GM18511 (cell line): Measurements from ENCODE around the gene KATNAL1.
A peak's percentile ranks its signal among the peaks of the same experiment; 100 is the strongest.
"Not testable (repeated sequence)": the region's sequence is repeated elsewhere in the genome, so short reads cannot be mapped to it uniquely, and the experiment has no call there.

Experiments used
- ATAC-seq: cut with Tn5 transposase; IDR thresholded peaks from one replicate; pipeline ENCODE4 v1.9.1; 2021; ENCODE audit warnings: mild to moderate bottlenecking, moderate library complexity; ENCODE audit not compliant: unreplicated experiment

The KATNAL1 gene

DNA sequence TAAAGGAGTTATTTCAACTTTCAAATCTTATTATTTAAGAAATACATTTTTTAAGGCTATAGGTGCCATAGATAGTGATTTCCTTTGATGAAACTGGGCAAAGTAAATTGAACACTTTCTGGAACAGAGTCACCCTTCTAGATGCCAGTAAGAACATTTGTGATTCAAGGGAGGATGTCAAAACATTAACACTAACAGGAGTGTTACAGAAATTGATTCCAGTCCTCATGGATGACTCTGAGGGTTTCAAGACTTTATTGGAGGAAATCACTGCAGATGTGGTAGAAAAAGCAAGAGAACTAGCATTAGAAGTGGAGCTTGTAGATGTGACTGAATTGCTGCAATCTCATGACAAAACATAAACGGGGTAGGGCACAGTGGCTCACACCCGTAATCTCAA is 12.2 kb downstream of the KATNAL1 start:
- no peak for ATAC-seq

DNA sequence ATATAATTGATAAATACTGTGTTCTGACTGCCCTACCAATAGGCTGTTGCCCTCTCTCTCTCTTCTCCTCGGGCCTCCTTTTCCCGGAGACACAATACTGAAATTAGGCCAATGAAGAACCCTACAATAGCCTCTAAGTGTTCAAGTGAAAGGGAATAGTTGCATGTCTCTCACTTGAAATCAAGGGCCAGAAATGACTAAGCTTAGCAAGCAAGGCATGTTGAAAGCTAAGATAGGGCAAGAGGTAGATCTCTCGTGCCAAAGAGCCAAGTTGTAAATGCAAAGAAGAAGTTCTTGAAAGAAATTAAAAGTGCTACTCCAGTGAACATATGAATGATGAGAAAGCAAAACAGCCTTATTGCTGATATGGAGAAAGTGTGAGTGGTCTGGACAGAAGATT is 13.3 kb downstream of the KATNAL1 start:
- ATAC-seq = no peak

DNA sequence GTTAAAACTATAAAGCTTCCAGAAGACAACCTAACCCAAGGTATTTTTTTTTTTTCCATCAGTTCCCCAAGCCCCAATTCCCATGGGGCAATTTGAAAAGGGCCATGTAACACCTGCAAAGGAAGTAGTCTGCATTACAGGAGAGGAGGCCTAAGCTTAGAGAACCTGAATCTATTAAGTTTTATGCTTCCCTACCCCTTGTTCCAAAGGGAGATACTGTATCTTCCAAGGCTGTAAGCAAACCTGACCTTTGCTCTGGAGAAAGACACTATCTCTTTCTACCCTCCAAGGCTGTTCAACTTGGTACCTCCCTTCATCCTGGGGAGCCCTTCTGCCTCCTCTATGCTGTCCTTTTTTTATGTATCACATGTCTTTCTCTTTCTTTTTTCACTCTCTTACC is 15.0 kb downstream of the KATNAL1 start:
- ATAC-seq = no peak

DNA sequence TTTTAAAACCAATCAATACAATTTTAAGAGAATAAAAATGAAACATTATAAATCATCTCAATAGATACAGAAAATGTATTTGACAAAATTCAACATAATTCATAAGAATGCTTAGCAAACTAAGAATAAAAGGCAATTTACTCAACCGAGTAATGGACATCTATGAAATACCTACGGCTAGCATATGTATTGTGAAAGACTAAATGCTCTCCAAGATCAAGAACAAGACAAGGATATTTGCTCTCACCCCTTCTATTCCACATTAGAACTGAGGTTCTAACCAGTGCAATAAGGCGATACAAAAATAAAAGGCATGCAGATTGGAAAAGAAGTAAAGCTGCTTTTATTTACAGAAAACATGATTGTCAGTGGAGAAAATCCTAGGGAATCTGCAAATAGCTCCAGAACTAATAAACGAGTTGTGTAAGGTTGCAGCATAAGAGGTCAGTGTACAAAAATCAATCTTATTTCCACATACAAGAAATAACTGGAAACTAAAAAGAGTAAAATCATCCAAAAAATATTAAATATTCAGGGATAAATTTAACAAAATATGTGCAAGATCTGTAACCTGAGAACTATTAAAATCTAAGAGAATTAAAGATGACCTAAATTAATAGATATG is 16.4 kb downstream of the KATNAL1 start:
- ATAC-seq = no peak

DNA sequence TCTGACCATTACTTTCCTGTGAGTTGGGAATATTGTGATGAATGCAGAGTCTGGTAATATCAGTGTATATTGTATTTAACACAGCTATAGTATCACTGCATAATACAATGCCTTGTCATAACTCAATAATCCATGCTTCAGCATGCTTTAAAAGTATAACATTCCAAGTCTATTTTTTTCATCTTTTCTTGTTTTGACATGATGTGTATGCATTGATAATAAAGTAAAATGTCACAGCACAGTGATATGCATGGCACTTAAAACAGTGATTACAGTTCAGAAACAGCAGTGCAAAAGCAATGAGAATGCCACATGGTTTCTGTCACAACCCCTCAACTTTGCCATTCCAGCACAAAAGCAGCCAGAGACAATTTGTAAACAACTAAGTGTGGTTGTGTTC is 17.8 kb downstream of the KATNAL1 start:
- ATAC-seq = no peak

DNA sequence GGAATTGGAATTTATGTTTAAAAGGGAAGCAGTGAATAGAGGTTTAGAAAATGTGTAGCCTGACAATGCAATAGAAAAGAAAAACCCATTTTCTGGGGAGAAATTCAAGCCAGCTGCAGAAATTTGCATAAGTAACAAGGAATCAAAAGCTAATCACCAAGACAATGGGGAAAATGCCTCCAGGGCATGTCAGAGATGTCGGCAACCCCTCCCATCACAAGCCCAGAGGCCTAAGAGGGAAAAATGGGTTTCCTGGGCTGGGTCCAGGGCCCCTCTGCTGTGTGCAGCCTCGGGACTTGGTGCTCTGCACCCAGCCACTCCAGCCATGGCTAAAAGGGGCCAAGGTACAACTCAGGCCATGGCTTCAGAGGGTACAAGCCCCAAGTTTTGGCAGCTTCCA is 21.3 kb downstream of the KATNAL1 start:
- ATAC-seq = not testable (repeated sequence)

DNA sequence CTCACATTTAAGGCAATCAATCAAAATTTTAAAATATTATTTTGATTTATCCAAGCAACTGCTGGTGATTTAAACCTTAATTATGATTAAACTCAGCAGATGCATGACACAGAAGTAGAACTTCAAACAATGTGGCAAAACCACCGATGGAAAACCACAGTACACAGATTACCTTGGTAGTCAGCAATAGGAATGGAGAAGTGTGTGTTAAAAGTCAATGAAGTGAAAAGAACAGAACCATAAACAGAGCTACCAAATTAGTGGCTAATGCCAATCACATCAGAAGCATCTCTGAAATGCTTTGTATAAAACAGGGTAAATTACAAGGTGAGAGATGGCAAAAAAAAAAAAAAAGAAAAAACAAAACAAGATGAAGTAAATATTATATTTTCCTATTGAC is 31.2 kb downstream of the KATNAL1 start:
- peak; percentile 51 for ATAC-seq

DNA sequence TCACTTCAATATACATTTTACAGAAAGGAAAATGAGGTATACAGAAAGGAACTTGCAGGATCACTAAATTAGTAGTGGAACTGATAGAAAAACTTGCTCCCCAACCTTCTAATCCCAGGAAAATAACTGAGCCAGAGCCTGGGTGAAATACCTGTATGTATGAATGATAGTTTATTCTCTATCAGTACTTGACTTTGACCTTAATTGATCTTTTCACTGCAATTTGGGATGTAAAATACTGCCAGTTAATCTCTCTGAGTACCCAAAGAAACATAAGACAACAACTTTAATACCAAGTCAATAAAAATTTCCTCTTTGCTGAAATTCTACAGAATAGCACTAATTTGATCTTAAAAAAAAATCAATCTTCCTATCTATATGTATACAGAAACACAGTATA is 33.3 kb downstream of the KATNAL1 start:
- no peak for ATAC-seq

DNA sequence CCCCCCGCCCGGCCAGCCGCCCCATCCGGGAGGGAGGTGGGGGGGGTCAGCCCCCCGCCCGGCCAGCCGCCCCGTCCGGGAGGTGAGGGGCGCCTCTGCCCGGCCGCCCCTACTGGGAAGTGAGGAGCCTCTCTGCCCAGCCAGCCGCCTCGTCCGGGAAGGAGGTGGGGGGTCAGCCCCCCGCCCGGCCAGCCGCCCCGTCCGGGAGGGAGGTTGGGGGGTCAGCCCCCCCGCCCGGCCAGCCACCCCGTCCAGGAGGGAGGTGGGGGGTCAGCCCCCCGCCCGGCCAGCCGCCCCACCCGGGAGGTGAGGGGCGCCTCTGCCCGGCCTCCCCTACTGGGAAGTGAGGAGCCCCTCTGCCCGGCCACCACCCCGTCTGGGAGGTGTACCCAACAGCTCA is 37.3 kb downstream of the KATNAL1 start:
- not testable (repeated sequence) for ATAC-seq

DNA sequence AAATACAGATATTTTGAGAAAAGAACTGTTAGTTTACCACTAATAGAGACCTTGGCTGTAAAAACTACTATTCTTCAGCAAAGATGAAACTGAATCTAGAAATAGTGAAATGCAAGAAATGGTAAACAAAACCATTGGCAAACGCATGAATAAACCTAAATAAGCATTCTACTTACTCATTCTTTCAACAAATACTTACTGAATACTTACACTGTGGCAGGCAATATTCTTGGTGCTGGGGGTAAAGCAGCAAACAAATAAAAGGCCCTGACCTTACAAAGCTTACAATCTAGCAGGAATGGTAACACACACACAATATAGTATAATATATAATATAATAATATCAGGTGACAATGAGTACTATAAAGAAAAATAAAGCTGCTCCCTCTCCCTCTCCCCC is 38.7 kb downstream of the KATNAL1 start:
- no peak for ATAC-seq

DNA sequence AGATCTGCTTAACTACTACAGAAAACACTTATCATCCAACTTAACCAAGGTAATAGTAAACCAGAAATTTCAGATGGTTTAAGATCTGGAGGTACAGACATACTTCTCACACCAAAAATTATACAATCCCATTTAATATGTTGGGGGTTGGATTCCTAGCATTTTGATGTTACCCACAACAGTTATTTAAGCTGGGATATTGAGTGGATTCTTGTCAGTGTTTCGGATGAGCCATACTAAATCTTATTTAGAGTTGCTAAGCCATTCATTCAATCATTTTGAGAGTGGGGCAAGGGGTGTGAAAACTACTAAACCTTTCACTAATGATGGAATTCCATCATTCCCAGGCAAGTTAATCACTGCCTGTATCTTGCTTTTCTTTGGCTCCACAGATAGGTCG is 40.6 kb downstream of the KATNAL1 start:
- no peak for ATAC-seq

DNA sequence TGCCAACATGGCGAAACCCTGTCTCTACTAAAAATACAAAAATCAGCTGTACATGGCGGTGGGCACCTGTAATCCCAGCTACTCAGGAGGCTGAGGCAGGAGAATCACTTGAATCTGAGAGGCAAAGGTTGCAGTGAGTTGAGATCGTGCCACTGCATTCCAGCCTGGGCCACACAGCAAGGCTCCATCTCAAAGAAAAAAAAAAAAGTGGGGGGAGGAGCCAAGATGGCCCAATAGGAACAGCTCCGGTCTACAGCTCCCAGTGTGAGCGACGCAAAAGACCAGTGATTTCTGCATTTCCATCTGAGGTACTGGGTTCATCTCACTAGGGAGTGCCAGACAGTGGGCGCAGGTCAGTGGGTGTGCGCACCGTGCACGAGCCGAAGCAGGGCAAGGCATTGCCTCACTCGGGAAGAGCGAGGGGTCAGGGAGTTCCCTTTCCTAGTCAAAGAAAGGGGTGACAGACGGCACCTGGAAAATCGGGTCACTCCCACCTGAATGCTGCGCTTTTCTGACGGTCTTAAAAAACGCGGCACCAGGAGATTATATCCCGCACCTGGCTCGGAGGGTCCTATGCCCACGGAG is 48.1 kb downstream of the KATNAL1 start:
- not testable (repeated sequence) for ATAC-seq

DNA sequence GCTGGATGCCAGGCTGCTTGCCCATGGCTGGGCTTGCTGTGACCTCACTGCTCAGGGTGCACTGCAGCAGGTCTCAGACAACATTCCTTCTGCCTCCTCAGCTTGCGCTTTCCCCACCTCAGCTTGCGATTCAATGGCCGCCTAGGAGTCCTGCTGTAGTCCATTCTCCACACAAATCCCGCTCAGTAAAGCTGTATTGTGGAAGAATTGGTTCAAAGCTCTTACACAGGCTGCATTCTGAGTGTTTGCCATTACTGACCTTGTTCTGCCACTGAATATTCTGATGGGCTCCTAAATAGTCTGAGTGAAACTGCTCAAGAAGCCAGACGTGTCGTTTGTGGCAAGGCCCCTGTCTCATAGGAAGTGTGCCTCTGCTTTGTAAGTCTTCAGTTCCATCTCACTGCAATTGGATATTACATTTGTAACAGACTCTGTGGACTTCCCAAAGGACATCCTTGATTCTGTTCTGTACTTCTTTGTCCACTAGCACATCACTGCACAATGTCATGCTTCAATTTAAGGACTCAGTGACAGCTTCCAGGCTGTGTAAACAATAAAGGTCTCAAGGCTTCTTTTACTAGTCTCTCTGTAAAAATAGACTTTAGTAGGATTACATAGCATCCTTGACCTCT is 49.8 kb downstream of the KATNAL1 start:
- ATAC-seq = peak; percentile 63

DNA sequence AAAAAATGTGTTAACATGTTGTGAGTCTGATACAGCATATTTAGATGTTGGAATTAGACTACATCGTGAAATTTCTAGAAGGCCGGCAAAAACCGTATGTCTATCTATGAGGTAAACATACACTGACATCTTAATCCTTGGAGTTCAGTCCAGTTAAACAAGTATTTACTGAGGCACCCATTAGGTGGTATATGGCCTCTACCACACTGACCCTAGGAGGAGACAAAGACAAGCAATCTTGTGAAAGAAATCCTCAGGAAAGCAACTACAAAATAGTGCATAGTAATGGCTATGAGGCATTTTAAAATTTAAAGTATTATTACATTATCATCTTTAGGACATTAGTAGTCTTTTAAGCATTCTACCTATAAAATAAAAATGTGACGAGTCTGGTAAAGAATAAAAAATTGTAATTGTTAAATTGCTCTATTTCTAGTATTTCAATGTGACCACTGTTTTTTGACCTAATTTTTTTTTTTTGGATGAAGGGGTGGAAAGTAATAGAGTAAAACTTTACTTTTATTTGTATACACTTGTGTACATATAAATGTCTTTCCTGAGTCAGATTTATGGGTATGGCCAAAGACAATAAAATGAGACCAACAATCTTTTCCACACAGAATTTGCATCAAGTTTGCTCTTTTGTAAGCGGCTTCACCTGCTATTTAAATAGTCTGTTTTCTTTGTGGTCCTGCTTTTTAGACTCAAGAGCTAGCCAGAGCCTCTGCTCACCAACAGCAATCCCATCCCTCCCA is 50.5 kb downstream of the KATNAL1 start:
- ATAC-seq = no peak

DNA sequence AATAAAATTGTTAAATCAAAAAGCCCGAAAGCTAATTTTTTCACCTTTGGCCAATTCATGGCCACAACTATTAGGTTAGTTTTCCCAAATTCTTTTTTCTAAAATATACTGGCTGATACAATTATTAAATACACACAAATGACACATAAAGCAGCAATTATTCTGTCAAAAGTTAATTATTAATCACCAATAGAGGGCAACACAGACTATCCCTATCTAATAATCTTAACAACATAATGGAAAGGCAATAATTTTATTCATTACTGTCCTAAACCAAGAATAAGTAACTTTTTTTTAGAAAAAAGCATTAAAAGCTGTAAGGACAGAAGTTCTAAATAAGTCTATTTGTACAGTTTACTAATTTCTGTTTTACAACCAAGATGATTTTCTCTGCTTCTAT is 51.7 kb downstream of the KATNAL1 start:
- no peak for ATAC-seq

DNA sequence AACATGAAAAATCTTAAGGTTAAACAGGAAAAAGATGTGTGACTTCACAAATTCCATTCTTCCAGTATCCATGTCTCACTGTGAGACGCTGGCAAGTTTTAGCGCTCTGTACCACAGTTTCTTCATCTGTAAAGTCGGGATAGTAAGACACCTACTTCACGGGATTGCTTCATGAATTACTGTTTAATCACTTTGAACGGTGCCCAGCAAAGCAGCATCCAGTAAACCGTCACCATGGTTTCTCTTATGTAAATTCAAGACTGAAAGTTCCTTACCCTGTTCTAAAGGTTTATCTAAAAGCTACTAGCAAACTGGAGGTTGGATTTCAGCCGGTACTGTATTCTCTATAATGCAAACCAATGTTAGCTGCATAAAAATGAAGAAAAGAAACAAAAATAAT is 53.5 kb downstream of the KATNAL1 start:
- no peak for ATAC-seq

DNA sequence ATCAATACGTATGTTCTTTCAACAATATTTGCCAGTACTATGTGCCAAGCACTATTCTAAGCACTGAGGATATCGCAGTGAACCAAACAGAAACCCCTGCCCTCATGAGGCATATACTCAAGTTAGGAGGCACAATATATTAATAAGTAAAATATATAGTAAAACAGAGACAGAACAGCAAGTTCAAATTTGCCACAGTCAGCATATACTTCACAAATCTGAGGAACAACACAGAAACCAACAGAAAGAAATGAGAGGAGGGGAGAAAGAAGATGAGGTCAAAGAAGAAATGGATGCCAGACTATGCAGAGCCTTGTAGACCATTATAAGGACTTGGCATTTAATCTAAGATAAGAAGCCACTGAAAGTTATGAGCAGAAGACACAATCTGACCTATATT is 59.9 kb downstream of the KATNAL1 start:
- no peak for ATAC-seq

DNA sequence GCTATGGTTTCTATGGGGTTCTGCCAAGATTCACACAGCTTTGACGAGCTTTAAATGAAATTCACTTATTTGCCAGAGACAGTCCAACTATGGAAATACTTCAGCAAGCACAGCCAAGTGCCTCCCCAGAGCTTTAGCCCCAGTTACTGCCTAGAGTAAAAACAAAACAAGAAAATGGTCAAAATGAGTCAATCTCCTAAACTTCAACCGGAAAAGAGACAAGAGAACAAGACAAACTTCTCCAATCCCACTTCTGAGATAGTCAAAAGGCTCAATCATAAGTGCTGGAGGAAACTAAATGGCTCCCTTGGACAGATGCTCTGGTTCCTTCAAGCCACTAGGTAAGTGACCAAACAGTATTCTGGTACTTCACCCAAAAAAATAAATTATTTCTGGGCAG is 65.8 kb downstream of the KATNAL1 start:
- peak; percentile 81 for ATAC-seq

DNA sequence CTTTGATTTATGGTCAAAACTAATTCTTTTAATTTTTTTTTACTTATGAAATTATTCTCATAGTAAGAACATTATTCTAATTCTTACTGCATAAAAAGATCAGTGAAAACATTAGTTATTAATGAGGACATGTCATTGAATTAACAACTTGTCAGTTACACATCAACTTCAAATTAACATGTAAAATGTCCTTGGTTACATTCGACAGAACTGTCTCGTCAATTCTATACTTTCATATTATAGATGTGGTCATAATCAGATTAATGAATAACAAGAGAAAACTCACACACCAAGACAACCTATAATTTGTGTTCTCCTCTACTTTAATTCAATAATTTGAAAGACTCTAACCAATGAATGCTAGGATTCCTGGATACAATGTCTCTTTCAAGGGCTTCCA is 66.7 kb downstream of the KATNAL1 start:
- peak; percentile 64 for ATAC-seq

DNA sequence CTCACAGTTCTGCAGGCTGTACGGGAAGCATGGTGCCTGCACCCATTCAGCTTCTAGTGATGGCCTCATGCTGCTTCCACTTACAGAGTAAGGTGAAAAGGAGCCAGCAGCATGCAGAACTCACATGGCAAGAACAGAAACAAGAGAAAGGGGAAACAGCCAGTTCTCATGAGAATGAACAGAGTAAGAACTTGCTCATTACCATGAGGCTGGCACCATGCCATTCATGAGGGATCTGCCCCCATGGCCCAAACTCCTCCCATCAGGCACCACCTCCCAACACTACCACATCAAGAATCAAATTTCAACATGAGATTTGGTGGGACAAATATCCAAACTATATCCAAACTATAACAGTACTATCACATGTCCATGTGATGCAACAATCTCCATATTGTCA is 72.1 kb downstream of the KATNAL1 start:
- ATAC-seq = no peak

DNA sequence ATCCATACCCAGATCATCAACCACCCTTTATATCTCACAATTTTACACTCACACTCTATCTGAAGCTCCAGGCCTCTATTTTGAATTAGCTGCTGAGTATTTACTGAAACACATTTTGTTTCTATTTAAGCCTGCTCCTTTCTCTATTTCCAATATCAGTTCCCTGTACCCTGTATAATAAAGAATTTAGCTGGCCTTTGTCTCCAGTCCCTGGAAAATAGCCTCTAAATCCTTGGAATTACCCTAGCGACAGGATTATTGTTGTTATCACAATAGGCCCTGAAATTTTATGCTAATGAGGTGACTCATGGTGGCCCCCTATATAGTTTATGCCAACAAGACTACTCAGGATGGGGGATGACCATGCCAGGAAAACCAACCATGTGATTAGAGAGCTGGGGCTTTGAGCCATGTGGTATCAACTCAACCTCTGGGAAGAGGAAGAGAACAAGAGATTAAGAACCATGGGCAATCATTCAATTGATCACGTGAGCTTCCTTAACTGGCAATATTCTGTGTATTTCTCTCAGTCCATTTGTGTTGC is 72.7 kb downstream of the KATNAL1 start:
- no peak for ATAC-seq

DNA sequence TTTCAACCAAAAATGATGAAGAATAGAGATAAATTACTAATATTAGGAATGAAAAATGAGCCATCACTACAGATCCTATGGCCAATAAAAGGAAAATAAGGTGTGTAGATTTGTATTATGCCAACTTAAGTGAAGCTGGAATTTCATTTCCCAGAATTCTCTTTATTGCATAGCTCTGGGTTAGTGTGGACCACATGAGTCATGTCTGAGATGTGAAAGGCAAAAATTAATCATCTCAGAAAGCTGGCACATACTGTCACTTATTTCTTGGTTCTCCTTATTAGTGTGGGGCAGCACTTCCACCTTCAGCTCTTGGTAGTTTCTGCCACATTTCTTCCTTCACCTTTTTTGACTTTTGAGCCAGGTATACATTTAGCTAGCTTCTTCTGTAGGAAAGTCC is 82.6 kb downstream of the KATNAL1 start:
- ATAC-seq = no peak
